CD4-positive, alpha-beta T cell (primary cell): ENCODE measurements around the gene SPSB4. TPM values are rescaled to one million over a fixed set of nuclear protein-coding genes. Genes with fewer than 3 reads are reported as not detected.

Experiments
- ATAC-seq: fragments of 200-7000 bp; cut with Tn5 transposase; one replicate; pipeline ENCODE4 v1.10.0; 2022; ENCODE audit warnings: mild to moderate bottlenecking; ENCODE audit not compliant: poor library complexity
- CTCF ChIA-PET: fragments of 350-600 bp; sonication (Branson Sonifier 250); formaldehyde crosslinking; loops from one replicate; lab custom pipeline; 2021; ENCODE audit warnings: antibody characterized with exemption, inconsistent platforms; lab: Charles Lee
- POLR2A ChIA-PET: fragments of 350-600 bp; sonication (Branson Sonifier 250); formaldehyde crosslinking; loops from one replicate; lab custom pipeline; 2021; ENCODE audit warnings: antibody characterized with exemption, inconsistent platforms; lab: Charles Lee
- DNase-seq, 14 experiments: peaks; one replicate each; pipeline ENCODE4 v3.0.0-alpha.2; 2013 to 2020; ENCODE audit warnings: mixed read lengths in 2 of 14
- H3K27ac ChIP-seq, 2 donors: one replicate each; pipeline versions ENCODE4 v1.5.1 to v1.7.0; 2013; ENCODE audit warnings: low read length in 2 of 2, low read depth in 1 of 2, mild to moderate bottlenecking in 1 of 2
- H3K27me3 ChIP-seq, 2 experiments: 1 replicate in 1 of 2; 2 replicates in 1 of 2; pipeline versions ENCODE4 v1.6.1 to v1.7.0; 2013; ENCODE audit warnings: low read length in 2 of 2, control low read depth in 1 of 2, mild to moderate bottlenecking in 1 of 2, moderate library complexity in 1 of 2; ENCODE audit not compliant: insufficient read depth in 2 of 2, control insufficient read depth in 1 of 2
- H3K36me3 ChIP-seq: one replicate; pipeline ENCODE4 v1.6.1; 2013; ENCODE audit warnings: low read length, control low read depth; ENCODE audit not compliant: insufficient read depth
- H3K4me1 ChIP-seq: one replicate; pipeline ENCODE4 v1.6.1; 2013; ENCODE audit warnings: low read length, control low read depth; ENCODE audit not compliant: insufficient read depth
- H3K4me3 ChIP-seq: one replicate; pipeline ENCODE4 v1.5.1; 2013; ENCODE audit warnings: mild to moderate bottlenecking, low read length, moderate library complexity
- H3K9me3 ChIP-seq, 2 experiments: 1 replicate in 1 of 2; 2 replicates in 1 of 2; pipeline versions ENCODE4 v1.6.1 to v1.7.0; 2013; ENCODE audit warnings: low read length in 2 of 2, mild to moderate bottlenecking in 2 of 2, control low read depth in 1 of 2, moderate library complexity in 1 of 2; ENCODE audit not compliant: control insufficient read depth in 1 of 2, insufficient read depth in 1 of 2
- H3K27ac Mint-ChIP-seq: one replicate; pipeline ENCODE4 v1.8.0; 2020; ENCODE audit warnings: mixed read lengths
- H3K27me3 Mint-ChIP-seq: one replicate; pipeline ENCODE4 v1.8.0; 2021; ENCODE audit warnings: mixed read lengths
- H3K36me3 Mint-ChIP-seq: one replicate; pipeline ENCODE4 v1.8.0; 2021; ENCODE audit warnings: low read depth, mixed read lengths
- H3K4me1 Mint-ChIP-seq: one replicate; pipeline ENCODE4 v1.8.0; 2021; ENCODE audit warnings: low read depth, mixed read lengths
- H3K4me3 Mint-ChIP-seq: one replicate; pipeline ENCODE4 v1.8.0; 2020; ENCODE audit warnings: mild to moderate bottlenecking, mixed read lengths
- H3K9me3 Mint-ChIP-seq: one replicate; pipeline ENCODE4 v1.8.0; 2020; ENCODE audit warnings: mixed read lengths
- intact Hi-C, 2 experiments: fragments of 100-400 bp; cut with DNase I in 1 of 2; cut with micrococcal nuclease in 1 of 2; formaldehyde crosslinking; loops; one replicate each; pipeline versions ENCODE4 v1.15.1 to v1.9.0; 2023 to 2025; cut with DNase I, micrococcal nuclease
- total RNA-seq, 174 experiments: library from RNA in 2 of 174; stranded (reverse) in 2 of 174; gene quantifications; one replicate each; pipeline ENCODE4 v1.2.3 and lab custom pipeline; 2021 to 2026
- TF ChIP-seq, protein P1 (sequence below): fragments of 200-600 bp; IDR thresholded peaks from one replicate; pipeline ENCODE4 v1.8.0; 2022; ENCODE audit warnings: antibody characterized with exemption, mild to moderate bottlenecking

SPSB4 gene
- total RNA-seq, 2 experiments from 2014 or later: not detected

DNA sequence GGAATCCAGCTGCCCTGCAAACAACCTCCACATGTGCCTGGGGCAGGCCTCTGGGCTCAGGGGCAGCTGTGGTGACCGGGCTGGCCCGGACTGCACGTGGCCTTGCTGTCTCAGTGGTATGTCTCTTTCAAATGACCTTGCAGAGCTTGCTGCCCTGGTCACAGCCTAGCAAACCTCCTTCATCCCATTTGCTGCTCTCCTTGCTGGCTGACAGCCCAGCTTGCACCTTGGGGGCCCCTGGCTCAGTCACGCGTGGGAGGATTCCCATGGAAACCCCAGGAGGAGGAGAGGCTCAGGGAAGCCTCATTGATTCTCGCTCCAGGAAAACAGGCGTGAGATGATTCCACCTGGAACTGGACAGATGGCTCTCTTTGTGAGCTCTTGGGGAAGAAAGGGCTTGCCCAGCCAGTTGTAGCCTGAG is 5.6 kb downstream of the SPSB4 start:
- no peak for ATAC-seq
- Mint-ChIP-seq H3K4me1 (peaks cover 7% of the 10 kb centered on the region), H3K9me3 (no peaks in the 10 kb centered on the region), H3K27ac (no peak overlapping the region), H3K4me3 (no peak overlapping the region), H3K27me3 (peaks cover 35% of the 10 kb centered on the region), H3K36me3 (no peaks in the 10 kb centered on the region)
- Histone ChIP-seq H3K36me3 (no peaks in the 10 kb centered on the region), H3K9me3 (peaks cover 0 to 5% of the 10 kb centered on the region in 2 experiments), H3K4me3 (no peak overlapping the region), H3K27ac (no peak overlapping the region), H3K4me1 (peaks cover 2% of the 10 kb centered on the region), H3K27me3 (peaks cover 10 to 22% of the 10 kb centered on the region in 2 experiments)
- CTCF ChIA-PET: no interaction called here
- intact Hi-C loops: no loop called here
- DNase-seq: no peak
- POLR2A ChIA-PET: no interaction called here
- TF ChIP-seq, protein P1, sequence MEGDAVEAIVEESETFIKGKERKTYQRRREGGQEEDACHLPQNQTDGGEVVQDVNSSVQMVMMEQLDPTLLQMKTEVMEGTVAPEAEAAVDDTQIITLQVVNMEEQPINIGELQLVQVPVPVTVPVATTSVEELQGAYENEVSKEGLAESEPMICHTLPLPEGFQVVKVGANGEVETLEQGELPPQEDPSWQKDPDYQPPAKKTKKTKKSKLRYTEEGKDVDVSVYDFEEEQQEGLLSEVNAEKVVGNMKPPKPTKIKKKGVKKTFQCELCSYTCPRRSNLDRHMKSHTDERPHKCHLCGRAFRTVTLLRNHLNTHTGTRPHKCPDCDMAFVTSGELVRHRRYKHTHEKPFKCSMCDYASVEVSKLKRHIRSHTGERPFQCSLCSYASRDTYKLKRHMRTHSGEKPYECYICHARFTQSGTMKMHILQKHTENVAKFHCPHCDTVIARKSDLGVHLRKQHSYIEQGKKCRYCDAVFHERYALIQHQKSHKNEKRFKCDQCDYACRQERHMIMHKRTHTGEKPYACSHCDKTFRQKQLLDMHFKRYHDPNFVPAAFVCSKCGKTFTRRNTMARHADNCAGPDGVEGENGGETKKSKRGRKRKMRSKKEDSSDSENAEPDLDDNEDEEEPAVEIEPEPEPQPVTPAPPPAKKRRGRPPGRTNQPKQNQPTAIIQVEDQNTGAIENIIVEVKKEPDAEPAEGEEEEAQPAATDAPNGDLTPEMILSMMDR: no peak

DNA sequence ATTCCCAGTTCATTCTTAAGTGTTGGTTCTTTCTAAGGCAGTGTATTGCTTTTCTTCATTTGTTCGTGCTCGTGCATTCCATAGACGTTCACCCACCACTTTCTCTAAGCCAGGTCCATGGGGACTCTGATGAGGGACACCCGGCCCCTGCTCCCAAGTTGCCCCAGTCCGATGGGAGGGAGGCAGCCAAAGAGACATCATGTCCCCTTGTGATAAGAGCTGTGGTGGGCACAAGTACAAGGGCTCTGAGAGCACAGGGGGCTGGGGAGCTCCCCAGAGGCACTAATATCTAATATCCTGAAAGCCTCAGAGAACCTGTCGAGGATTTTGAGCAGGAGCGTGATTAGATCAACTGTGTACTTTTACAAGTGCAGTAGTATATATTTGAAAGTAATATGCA is 6.3 kb downstream of the SPSB4 start:
- ATAC-seq (no peak), DNase-seq (no peak)
- ChIA-PET POLR2A (no interaction called here), CTCF (no interaction called here)
- no peak overlapping the region for H3K4me3 Mint-ChIP-seq
- intact Hi-C loops: no loop called here
- Histone ChIP-seq H3K27ac (no peak overlapping the region), H3K9me3 (peaks cover 0 to 4% of the 10 kb centered on the region in 2 experiments), H3K27me3 (peaks cover 4 to 15% of the 10 kb centered on the region in 2 experiments), H3K36me3 (no peaks in the 10 kb centered on the region), H3K4me1 (no peaks in the 10 kb centered on the region), H3K4me3 (no peak overlapping the region)
- H3K9me3 Mint-ChIP-seq: no peaks in the 10 kb centered on the region
- TF ChIP-seq, protein P1: no peak
- H3K27me3 Mint-ChIP-seq: peaks cover 29% of the 10 kb centered on the region
- H3K36me3 Mint-ChIP-seq: no peaks in the 10 kb centered on the region
- H3K4me1 Mint-ChIP-seq: peaks cover 2% of the 10 kb centered on the region
- no peak overlapping the region for H3K27ac Mint-ChIP-seq

DNA sequence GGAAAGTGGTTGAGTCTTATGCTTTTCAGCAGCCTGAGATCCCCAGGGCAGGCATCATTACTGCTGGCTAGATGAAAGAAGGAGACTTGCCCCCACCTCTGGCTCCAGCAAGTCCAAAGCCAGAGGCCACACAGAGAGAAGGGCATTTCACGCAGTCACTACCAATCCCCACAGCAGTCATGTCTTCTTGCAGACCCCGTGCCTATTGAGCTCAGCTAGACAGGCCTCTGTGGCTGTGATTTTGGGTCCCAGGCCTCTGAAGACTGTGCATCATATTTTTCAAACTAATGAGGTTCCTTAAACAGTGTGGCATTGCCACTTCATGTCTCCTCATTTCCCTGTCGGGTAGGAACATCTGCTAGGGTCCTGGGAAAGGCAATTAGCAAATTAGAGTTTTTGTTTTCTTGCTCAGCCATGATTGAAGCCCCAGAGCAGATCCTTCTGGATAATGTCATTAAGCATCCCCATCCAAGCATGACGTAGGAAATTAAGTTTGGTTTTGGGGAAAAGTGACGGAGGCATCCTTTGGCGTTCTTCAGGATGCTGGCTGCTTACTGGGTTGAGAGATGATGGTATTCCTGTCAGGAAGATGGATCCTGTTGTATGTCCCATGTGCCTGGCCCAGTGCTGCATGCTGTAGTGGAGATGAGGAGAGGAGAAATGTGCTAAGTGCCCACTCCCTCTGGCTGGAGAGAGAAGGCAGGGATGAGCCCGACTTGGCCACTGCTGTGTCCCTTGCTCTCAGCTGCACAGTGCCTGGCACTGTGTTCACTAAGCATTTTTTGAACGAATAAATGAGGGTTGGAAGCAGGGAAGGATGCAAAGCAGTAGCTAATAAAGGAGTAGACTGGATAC is 7.0 kb downstream of the SPSB4 start:
- no peak overlapping the region for H3K27ac ChIP-seq
- intact Hi-C loops: no loop called here
- peaks cover 0 to 10% of the 10 kb centered on the region in 2 experiments for H3K27me3 ChIP-seq
- Mint-ChIP-seq H3K27ac (no peak overlapping the region), H3K36me3 (no peaks in the 10 kb centered on the region), H3K27me3 (peaks cover 26% of the 10 kb centered on the region), H3K9me3 (no peaks in the 10 kb centered on the region), H3K4me3 (no peak overlapping the region), H3K4me1 (no peaks in the 10 kb centered on the region)
- H3K4me3 ChIP-seq: no peak overlapping the region
- DNase-seq (no peak), ATAC-seq (no peak)
- CTCF ChIA-PET: no interaction called here
- POLR2A ChIA-PET: no interaction called here
- no peaks in the 10 kb centered on the region for H3K36me3 ChIP-seq
- TF ChIP-seq, protein P1: no peak
- H3K9me3 ChIP-seq: no peaks in the 10 kb centered on the region
- H3K4me1 ChIP-seq: no peaks in the 10 kb centered on the region
